Measurements from ENCODE around the gene PLPP4.

DNA sequence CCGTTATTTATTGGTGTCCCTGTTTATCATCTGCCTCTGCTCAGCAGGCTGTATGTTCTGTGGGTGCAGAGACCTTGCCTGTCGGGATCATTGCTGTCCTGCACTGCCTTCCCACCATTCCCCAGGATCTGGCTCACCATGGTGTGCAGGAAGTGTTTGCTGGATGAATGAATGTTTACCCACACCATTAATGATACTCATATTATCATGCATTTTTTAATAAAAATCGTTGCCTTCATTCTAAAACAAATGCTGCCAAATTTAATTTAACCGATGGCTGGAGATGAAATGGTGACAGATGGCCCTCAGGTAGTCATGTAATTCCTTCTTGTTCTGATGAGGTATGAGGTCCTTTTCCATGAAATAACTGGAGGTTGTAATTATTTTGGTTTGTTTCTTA lies 22.5 kb downstream of the PLPP4 start:
- TF ChIP-seq CTCF (IDR thresholded peaks at IDR 0.05) (no peak), EP300 (IDR thresholded peaks at IDR 0.05) (no peak)

All from ovary (tissue), 3 donors.